HG03097 (cell line): ENCODE data around the gene CPEB3.

Source experiments
- ATAC-seq: cut with Tn5 transposase; IDR thresholded peaks from one replicate; pipeline ENCODE4 v1.9.1; 2021; ENCODE audit not compliant: unreplicated experiment, low FRiP score

The CPEB3 gene

DNA sequence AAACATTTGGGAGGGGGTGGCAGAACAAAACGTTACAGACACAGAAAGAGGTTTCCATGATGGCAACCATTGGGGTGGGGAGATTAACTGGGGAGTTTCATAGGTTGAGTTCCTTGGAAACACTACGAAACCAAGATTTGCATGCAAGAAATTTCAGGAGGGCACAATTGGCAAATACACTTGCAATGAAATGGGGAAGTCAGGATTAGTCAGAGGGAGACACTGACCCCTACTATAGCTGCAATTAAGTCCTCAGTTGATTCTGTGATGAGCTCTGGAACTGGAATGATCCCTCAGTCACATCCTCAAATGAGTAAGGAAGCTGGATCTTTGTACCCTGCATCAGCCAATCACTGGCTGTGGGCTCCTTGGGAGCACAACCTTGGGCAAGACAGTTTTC, 22.1 kb downstream of the CPEB3 start:
- no peak for ATAC-seq

DNA sequence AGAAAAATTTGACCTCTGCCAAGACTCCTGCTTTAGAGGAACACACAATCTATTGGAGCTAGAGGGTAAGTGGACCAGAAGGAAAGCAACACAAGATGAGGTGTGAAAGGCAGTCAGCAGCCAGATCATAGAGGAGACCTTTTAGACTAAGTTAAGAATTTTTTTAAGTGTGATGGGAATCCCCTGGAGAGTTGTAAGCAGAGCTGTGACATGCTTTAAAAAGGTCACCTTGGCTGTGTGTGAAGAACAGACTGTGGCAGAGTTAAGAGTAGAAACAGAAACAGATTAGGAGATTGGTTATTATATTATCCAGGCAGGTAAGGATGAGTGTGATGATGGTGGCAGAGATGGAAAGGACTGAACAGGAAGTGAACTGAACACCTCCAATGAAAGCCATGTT, 23.5 kb downstream of the CPEB3 start:
- ATAC-seq, result no peak

DNA sequence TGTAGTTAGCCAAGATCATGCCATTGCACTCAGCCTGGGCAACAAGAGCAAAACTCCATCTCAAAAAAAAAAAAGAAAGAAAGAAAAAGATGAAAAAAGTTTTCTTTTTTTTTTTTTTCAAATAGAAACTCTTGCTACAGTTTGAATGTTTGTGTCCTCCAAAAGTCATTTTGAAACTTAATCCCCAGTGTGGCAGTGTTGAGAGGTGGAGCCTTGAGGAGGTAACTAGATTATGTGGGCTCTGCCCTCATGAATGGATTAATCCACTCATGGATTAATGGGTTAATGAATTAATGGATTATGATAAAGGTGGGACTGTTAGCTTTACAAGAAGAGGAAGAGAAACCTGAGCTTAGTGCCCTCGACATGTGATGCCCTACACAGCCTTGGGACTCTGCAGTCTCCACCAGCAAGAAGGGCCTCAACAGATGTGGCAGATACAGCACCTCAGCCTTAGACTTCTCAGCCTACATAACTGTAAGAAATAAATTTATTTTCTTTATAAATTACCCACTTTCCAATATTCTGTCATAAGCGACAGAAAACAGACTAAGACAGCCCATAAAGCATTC, 25.1 kb downstream of the CPEB3 start:
- ATAC-seq, result no peak

DNA sequence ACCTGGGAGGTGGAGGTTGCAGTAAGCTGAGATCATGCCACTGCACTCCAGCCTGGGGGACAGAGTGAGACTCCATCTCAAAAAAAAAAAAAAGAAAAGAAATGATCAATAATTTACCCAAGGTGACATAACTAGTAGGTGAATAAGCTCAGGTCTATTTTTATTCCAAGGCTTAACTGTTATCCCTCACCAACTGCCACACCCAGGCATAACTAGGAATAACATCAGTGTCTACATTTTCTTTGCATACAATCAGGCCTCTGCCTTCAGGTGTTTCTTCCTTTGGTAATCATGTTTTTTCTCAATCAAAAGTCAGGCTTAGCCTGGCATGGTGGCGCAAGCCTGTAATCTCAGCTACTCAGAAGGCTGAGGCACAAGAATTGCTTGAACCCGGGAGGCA, 26.6 kb downstream of the CPEB3 start:
- no peak for ATAC-seq

DNA sequence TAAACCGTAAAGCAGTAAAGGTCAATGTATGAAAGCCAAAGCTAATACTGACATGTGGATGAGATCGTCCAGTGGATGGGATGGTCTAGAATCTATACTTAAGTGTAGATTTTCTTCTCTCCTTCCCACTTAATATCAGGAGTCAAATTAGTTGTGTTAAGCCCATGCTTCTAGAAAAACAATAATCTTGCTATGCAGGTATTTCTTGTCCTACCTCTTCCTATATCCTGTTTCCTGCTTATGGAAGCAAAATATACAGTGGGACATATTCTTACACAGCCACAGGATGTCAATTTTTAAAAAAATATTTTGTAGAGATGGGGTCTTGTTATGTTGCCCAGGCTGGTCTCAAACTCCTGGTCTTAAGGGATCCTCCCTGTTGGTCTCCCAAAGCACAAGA, 27.5 kb downstream of the CPEB3 start:
- no peak for ATAC-seq

DNA sequence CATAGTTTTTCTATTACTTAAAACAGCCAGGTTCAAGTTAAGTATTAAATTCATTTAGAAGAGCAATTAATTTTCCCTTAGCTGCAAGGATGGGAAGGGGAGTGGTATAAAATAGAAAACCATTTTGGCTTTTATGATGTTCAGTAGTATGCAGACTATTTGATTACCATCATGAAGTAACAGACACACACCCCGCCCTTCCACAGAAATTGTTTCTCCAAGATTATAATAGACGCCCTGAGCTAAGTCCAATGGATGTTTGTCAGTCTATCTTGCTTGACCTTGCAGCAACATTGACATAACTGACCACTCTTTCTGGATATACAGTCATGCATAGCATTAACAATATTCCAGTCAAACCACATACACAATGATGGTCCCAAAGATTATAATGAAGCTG, 42.3 kb downstream of the CPEB3 start:
- ATAC-seq, result no peak

DNA sequence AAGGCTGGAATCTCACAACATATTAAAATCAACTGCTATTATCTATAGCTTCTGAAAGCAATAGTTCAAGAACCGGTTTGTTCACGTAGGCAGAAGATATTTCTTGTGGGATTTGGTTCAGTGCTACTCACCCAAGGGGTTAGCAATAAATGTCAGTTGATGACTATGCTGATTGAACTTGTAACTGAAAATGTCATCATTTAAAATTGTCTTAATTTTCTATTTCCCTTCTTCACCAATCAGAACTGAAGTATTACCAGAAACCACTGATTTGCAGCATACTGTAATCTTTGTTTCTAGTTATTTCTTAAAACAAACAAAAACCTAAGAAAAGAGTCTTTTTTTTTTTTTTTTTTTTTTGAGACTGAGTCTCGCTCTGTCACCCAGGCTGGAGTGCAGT, 46.1 kb downstream of the CPEB3 start:
- no peak for ATAC-seq

DNA sequence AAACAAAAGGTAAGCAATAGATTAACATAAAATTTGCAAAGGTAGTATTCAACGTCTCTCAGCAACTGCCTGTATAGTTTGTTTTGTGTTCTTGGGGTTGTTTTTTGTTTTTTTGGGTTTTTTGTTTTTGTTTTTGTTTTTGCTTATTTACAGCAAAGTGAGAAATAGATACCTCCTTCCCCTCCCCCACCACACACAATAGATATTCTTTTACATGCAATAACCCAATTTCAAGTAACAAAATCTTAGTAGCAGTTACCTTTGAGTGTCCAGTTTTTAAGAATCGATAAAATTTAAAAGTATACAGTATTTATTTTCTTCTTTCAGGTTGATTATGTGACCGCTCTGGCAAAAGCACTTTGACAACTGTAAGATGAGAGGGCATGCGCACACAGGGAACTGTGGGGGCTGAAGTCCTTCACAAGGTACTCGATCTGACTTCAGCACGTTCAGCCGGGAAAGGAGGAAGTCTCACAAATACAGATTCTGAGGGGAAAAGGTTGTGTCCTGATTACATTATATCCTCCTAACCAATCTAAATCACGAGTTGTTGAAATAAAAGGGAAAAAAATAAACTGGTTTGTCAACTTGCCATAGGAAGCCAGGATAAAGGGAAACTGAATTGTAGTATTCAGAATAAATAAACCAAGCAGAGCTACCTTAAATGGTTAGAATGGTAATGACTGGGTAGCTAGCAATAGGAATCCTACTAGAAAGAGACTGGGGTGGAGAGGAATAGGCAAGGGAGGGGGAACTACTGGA, 47.8 kb downstream of the CPEB3 start:
- no peak for ATAC-seq

DNA sequence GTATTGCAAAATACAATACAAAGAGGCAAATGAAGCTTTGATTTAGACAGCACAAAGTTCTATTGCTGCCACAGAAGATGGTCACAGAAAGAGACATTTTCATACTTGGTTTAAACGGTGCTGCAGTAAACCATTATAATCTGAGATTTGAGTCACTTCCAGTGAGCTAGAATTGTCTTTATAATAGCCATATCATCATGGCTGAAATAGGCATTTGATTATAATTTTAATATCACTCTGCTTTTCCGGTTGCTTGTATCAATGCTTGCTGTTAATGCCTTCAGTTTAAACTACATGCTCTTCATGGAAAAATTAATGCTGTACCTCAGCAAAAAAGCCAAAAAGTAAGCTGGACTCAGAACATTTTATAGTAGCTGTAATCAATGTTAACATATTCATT, 48.5 kb downstream of the CPEB3 start:
- no peak for ATAC-seq

DNA sequence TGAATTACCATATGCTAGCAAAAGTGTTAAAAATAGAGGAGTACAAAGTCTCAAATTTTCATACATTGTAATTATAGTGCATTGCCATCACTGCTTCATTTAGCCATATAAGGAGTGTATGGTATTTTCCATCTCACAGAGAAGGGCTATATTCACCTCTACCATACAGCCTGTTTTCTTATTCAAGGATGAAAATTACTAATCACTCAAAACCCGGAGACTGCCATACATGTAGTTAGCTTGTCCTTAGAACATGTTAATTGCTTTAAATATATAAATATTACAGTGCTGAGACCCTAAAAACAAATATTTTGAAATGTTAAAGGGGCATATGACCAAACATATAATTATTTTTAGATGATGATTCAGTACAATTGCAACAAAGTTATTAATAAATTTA, 49.4 kb downstream of the CPEB3 start:
- no peak for ATAC-seq

DNA sequence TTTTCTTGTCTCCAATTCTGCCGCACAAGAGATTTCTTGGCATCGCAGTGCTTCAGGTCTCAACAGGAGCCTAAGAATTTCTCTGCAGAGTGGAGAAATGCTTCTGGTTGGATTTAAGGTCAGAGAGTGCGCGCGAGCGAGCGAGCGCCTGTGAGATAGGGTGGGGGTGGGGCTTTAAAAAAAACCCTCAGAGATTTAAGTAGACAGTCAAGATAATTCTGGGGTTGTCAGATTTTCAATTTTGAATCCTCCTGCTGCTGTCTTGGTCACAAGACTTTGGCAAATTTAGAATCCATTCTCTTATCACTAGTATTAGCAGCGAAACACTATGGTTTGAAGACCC, 49.7 kb downstream of the CPEB3 start:
- ATAC-seq, result no peak

DNA sequence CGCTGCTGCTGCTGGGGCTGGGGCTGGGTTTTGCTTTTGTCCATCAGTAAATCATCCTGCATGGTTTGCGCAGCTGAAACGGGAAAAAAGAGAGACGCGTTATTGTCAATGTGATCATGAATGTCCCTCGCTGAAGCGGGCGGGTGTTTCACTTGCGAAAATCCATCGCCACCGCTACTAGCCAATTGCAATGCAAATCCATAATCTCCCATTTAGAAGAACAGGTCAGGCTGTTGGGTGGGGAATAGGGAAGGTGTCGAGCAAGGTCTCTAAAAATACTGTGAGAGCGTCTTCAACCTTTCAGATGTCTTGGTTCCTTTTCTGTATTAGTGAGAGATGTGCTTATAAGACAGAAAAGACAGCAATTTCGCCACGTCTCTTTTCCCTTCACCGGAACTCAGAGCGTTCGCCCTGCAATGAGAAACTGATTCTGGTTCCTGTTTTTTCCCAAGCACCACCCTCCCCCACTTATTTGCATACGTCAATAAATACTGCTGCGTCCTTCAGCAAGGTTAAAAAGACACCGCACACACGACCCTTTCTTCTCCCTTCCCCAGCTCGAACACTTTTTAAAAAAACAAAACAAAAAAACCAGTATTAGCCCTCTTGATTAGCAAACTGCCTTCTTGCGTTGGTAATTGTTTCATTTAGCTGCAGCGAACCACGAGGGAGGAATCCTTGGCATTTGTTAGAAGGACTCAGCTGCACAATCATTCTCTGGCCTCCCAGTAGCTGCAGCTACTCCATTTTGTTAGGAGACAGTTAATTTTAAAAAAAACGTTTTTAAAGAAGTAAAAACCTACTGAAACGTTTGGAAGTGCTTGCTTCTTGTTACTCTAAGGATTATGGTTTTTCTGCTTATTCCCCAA, 50.4 kb downstream of the CPEB3 start:
- ATAC-seq, result no peak

DNA sequence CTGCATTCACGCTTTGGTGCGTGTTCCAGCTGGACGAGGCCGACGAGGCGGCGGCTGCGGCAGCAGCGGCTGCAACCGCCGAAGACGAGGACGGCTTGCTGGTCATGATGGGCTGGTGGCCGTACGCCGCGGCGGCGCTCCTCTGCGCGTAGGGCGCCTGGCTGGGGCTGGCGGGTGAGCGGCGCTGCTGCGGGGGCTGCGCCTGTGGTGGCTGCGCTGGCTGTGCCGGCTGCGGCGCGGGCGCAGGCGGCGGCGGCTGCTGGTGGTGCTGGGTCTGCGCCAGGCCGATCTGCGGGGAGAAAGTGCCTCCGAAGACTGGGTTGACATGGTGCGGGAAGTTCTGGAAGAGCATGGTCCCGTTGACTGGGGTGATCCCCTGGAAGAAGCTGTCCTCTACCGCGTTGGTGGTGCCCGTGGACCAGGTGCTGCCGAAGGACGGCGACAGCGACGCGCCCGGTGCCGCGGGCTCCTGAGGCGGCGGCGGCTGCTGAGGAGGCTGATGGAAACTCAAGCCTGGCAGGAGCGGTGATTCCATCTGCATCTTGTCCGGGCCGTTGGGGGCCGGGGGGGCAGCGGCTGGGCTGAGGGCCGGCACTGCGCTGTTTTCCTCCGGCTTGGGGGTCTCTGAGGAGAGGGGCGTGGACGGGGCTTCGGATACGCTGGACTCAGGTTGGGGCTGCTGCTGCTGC, 51.1 kb downstream of the CPEB3 start:
- no peak for ATAC-seq

DNA sequence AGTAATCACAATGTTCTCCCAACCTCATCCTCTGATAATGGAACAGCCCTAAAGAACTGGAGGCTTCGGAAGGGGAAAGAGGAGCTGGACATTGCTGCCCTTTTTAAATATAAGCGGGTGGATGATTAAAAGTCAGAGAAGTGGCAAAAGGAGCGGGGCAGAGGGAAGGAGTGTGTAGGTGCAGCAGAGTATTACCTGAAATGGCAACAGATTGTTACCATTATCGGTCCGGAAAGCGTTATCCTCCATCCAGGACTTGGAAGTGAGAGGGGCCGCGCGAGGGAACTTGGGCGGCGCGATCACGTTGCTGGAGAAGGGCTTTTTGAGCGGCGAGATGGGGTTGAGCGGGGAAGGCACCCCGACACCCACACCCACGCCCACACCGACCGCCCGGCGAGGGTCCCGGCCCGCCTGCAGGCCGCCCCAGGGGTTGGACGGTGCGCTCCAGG, 51.7 kb downstream of the CPEB3 start:
- no peak for ATAC-seq

DNA sequence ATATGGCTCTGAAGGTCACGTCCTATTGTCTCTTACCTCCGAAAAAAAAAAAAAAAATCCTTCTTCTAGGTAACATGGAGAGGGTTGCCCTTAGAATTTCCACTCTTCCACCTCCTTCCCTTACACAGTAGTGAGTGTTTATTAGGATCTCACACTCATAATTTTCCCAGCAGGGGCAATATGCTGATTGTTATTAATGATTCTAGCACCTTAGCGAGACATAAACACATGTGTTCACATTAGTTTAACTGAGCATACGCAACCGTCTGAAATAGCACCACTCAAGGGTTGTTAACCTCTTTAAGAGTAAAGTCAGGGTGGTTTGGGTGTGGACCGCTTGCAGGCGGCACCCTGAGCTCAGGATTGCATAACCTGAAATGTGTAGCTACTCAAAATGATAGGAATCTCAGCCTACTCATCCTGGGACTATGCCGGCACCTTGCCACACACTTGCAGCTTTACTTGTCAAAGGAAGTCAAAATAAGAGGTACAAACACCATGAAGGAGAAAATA, 52.2 kb downstream of the CPEB3 start:
- ATAC-seq, result no peak

DNA sequence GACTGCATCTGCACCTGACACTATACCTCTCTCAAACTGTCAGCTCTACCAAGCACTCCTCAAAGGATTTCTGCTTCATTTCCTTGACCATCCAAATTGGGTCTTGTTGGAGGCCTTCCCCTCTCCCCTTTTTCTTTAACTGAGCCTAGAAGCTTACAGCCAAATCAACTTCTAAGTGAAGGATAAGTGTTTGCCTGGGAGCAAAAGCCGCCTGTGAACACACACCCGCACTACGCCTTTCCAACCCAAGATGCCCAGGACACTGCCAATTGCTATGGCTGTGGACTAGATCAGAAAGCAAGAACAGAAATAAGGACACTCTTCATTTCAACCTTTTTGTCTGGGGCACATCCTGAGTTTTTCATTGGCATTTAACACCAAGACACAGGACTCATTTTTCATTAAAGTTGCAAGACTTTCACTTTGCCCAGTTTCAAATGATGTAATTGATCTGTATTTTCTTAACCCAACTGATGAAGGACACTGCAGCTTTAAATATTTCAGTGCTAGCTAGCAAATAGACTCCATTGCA, 52.8 kb downstream of the CPEB3 start:
- ATAC-seq, result no peak

DNA sequence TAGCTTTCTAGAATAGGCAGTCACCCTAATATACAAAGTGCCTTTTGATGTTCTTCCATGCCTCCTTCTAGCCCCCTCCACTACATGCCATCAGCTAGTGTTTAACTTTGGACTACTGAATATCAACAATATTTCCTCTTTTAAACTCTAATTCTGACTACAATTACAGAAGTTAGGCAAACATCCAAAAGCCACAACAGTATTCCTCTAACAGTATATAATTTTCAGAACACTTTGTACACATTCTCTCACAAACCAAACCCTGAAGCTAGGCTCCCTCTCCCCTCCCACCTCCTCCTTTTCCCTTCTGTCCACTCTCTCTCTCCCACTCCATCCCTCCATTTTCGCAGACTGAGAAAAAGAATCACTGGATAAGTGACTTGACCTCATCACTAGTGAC, 59.7 kb downstream of the CPEB3 start:
- no peak for ATAC-seq

DNA sequence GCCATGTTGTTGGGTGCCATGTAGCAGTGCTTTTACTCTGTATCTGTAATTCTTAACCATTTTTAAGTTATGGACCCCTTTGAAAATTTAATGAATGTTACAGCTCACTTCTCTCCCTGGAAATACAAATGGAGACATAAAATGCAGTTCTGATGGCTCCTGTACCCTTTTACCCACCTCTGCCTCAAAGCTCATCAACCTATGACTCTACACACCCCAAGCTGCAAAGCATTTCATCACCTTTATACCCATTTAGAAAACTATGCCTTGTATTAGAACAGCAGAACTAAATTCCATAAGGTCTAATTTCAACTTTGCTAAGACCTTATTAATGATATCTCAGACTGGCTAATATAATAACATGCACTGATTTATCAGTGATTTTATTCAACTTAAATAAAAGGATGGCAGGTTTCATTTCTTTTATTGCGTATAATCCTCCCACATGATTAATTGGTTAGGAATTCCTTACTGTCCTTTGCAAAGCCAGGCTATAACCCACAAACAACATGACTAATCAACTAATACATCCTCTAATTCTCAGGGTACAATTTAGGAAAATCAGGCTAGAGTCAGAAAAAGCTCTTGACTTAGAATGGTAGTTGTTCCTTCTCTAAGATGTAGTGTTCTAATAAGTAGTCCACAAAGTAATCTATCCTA, 68.1 kb downstream of the CPEB3 start:
- no peak for ATAC-seq

DNA sequence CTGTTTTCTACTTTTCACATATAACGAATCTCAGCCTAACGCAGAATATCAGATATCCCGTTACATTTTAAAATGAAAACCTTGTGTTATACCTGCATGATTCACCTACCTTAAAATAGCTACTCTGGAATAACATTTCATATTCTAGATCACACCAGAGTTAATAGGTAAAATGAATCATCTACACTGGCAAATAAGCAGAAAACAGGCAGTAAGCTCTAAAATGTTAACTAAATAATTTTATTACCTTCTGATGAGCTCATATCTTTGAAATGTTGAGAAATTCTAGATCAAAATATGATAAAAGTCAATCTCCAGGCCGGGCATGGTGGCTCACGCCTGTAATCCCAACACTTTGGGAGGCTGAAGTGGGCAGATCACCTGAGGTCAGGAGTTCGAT, 71.3 kb downstream of the CPEB3 start:
- ATAC-seq, result no peak

DNA sequence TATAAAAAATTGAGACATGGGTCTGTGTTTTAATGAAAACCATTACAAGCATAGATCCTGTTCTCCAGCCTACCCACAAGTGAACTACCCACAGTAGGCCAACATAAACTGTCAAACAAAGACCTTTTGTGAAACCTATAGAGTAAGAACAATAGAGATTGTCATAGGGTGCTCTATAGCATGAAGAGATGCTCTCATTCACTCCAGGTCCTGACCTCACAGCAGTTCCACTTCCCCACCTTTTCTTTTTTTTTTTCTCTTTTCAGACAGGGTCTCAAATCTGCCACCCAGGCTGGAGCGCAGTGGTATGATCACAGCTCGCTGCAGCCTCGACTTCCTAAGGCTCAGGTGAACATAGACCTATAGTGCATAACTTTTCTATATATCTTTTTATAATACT, 72.3 kb downstream of the CPEB3 start:
- no peak for ATAC-seq
